GM06990 (cell line): ENCODE data around the gene PDE6B.

ENCODE experiments used
- DNase-seq: peaks from one replicate; pipeline ENCODE4 v3.0.0-alpha.2; 2011; ENCODE audit not compliant: insufficient read length; ENCODE audit errors: extremely low read depth
- H3K27me3 ChIP-seq: replicated peaks from 2 replicates; pipeline ENCODE4 v1.6.0; 2011; ENCODE audit warnings: low read length; ENCODE audit not compliant: control insufficient read depth, insufficient read depth
- H3K36me3 ChIP-seq: 2 replicates; pipeline ENCODE4 v1.5.1; 2011; ENCODE audit warnings: low read length; ENCODE audit not compliant: control insufficient read depth, insufficient read depth
- H3K4me3 ChIP-seq: replicated peaks from 2 replicates; pipeline ENCODE4 v1.5.1; 2011; ENCODE audit warnings: low read depth, mild to moderate bottlenecking, control low read depth, low read length
- CTCF ChIP-seq: IDR thresholded peaks from 2 replicates; pipeline ENCODE4 v1.5.1; 2011; ENCODE audit warnings: low read length, control low read depth, mild to moderate bottlenecking, inconsistent platforms; ENCODE audit not compliant: insufficient read depth, poor library complexity, severe bottlenecking

PDE6B gene

GRCh38 chr4:675036-675882 lies 49.9 kb downstream of the PDE6B start:
- no peak for TF ChIP-seq CTCF
- DNase-seq = peak; percentile 58
- Histone ChIP-seq H3K27me3 (no peaks in the 10 kb centered on the region), H3K4me3 (peak overlapping the region; percentile 94), H3K36me3 (peaks cover 11% of the 10 kb centered on the region)

GRCh38 chr4:675980-676870 lies 50.9 kb downstream of the PDE6B start:
- Histone ChIP-seq H3K36me3 (peaks cover 10% of the 10 kb centered on the region), H3K27me3 (no peaks in the 10 kb centered on the region), H3K4me3 (peak overlapping the region; percentile 94; the same call in 1 of the 2 replicates)
- TF ChIP-seq CTCF = no peak
- peak; percentile 77 for DNase-seq

GRCh38 chr4:676871-677235 lies 51.5 kb downstream of the PDE6B start:
- no peak for DNase-seq
- no peak overlapping the region for H3K4me3 ChIP-seq
- H3K27me3 ChIP-seq = no peaks in the 10 kb centered on the region
- H3K36me3 ChIP-seq = peaks cover 6% of the 10 kb centered on the region
- TF ChIP-seq CTCF = no peak

GRCh38 chr4:677431-678293 lies 52.3 kb downstream of the PDE6B start:
- H3K27me3 ChIP-seq = no peaks in the 10 kb centered on the region
- TF ChIP-seq CTCF = no peak

GRCh38 chr4:678331-679103 lies 53.1 kb downstream of the PDE6B start:
- DNase-seq = no peak
- TF ChIP-seq CTCF = no peak
- no peaks in the 10 kb centered on the region for H3K36me3 ChIP-seq
- H3K27me3 ChIP-seq = no peaks in the 10 kb centered on the region
- H3K4me3 ChIP-seq = no peak overlapping the region

More at GRCh38 chr4:677431-678293, 52.3 kb downstream of the PDE6B start:
- Histone ChIP-seq H3K4me3 (no peak overlapping the region), H3K36me3 (no peaks in the 10 kb centered on the region)
- no peak for DNase-seq
